ENCODE measurements around the gene KCNQ2. TPM values are rescaled to one million over a fixed set of nuclear protein-coding genes. Genes with fewer than 3 reads are reported as not detected.

The KCNQ2 gene
- total RNA-seq, 1 experiment from 2014 or later = not detected

DNA sequence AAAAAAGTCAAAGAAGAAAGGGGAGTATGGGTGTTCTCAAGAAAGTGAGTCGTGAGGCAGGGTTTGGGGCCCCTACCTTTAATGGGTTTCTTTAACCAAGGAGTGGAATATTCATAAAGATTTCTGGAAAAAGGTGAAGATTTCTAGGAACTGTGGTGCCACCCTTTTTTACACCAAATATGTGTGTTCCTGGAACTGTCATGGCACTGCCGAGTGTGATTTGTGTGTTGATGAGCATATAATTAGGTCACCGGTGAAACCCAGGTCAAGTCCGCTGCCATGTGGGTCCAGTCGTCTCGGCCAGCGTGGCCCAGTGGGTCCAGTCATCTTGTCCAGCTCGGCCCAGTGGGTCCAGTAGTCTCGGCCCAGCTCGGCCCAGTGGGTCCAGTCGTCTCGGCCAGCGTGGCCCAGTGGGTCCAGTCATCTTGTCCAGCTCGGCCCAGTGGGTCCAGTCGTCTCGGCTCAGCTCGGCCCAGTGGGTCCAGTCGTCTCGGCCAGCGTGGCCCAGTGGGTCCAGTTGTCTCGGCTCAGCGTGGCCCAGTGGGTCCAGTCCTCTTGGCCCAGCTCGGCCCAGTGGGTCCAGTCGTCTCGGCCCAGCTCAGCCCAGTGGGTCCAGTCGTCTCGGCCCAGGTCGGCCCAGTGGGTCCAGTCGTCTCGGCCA is 34.8 kb upstream of the KCNQ2 start:
- intact Hi-C loops (cut with micrococcal nuclease; ENCODE audit: unreplicated experiment) = no loop called here
- Histone ChIP-seq H3K27ac (no peak overlapping the region), H3K4me1 (replicated peaks; ENCODE audit: insufficient read depth) (no peaks in the 10 kb centered on the region), H3K27me3 (ENCODE audit: insufficient read depth, low read depth) (peaks cover 92% of the 10 kb centered on the region), H3F3A (ENCODE audit: insufficient read depth, low read depth) (peaks cover 8% of the 10 kb centered on the region; the same call in 1 of the 2 replicates), H3K79me2 (ENCODE audit: low read depth) (no peaks in the 10 kb centered on the region), H3K4me3 (no peak overlapping the region), H3K36me3 (ENCODE audit: low read depth) (no peaks in the 10 kb centered on the region), H3K9me2 (ENCODE audit: insufficient read depth) (no peaks in the 10 kb centered on the region), H3K4me2 (no peak overlapping the region), H4K20me1 (ENCODE audit: insufficient read depth) (no peaks in the 10 kb centered on the region), H3K9me3 (ENCODE audit: insufficient read depth, low read depth) (peaks cover 4% of the 10 kb centered on the region), H2AFZ (no peak overlapping the region)
- BruUV-seq (replicated peaks) = no TSS peak
- no peak for TF ChIP-seq EZH2 (IDR thresholded peaks at IDR 0.05; ENCODE audit: low read depth)
- DNase-seq = no peak
- CTCF ChIA-PET = no interaction called here
- POLR2A ChIA-PET (ENCODE audit: unreplicated experiment) = interaction anchor here (0.6 kb wide), 1 partner anchor 632 kb away, joined by 4 read pairs; no protein-coding TSS in a partner anchor

GRCh38 chr20:63505723-63506122 is 33.3 kb upstream of the KCNQ2 start:
- no peak overlapping the region for H3K4me2 ChIP-seq
- peaks cover 11% of the 10 kb centered on the region for H3F3A ChIP-seq (ENCODE audit: insufficient read depth, low read depth)
- TF ChIP-seq EZH2 (IDR thresholded peaks at IDR 0.05; ENCODE audit: low read depth) = no peak
- TF ChIP-seq CTCF (conservative IDR thresholded peaks at IDR 0.05) = no peak
- BruUV-seq (replicated peaks) = no TSS peak
- H2AFZ ChIP-seq = no peak overlapping the region
- no peaks in the 10 kb centered on the region for H3K36me3 ChIP-seq (ENCODE audit: low read depth)
- no peaks in the 10 kb centered on the region for H4K20me1 ChIP-seq (ENCODE audit: insufficient read depth)
- H3K27ac ChIP-seq = no peak overlapping the region
- ChIA-PET CTCF (no interaction called here), POLR2A (ENCODE audit: unreplicated experiment) (no interaction called here)
- no peaks in the 10 kb centered on the region for H3K9me2 ChIP-seq (ENCODE audit: insufficient read depth)
- H3K27me3 ChIP-seq (ENCODE audit: insufficient read depth, low read depth) = peaks cover 77% of the 10 kb centered on the region
- intact Hi-C loops (cut with micrococcal nuclease; ENCODE audit: unreplicated experiment) = no loop called here
- no peak for DNase-seq
- no peaks in the 10 kb centered on the region for H3K79me2 ChIP-seq (ENCODE audit: low read depth)
- H3K4me3 ChIP-seq = no peak overlapping the region
- no peaks in the 10 kb centered on the region for H3K4me1 ChIP-seq (replicated peaks; ENCODE audit: insufficient read depth)
- H3K9me3 ChIP-seq (ENCODE audit: insufficient read depth, low read depth) = peaks cover 4% of the 10 kb centered on the region

GRCh38 chr20:63505281-63505680 is 32.8 kb upstream of the KCNQ2 start:
- DNase-seq = no peak
- Histone ChIP-seq H2AFZ (no peak overlapping the region), H3K4me2 (no peak overlapping the region), H3K4me3 (no peak overlapping the region), H3K79me2 (ENCODE audit: low read depth) (no peaks in the 10 kb centered on the region), H3K9me2 (ENCODE audit: insufficient read depth) (no peaks in the 10 kb centered on the region), H3K36me3 (ENCODE audit: low read depth) (no peaks in the 10 kb centered on the region), H3K27ac (no peak overlapping the region), H3K9me3 (ENCODE audit: insufficient read depth, low read depth) (peaks cover 4% of the 10 kb centered on the region), H3K27me3 (ENCODE audit: insufficient read depth, low read depth) (peaks cover 75% of the 10 kb centered on the region), H3F3A (ENCODE audit: insufficient read depth, low read depth) (peaks cover 7% of the 10 kb centered on the region), H4K20me1 (ENCODE audit: insufficient read depth) (no peaks in the 10 kb centered on the region), H3K4me1 (replicated peaks; ENCODE audit: insufficient read depth) (no peaks in the 10 kb centered on the region)
- no peak for TF ChIP-seq CTCF (conservative IDR thresholded peaks at IDR 0.05)
- TF ChIP-seq EZH2 (IDR thresholded peaks at IDR 0.05; ENCODE audit: low read depth) = no peak
- ChIA-PET POLR2A (ENCODE audit: unreplicated experiment) (no interaction called here), CTCF (no interaction called here)
- BruUV-seq (replicated peaks) = no TSS peak
- intact Hi-C loops (cut with micrococcal nuclease; ENCODE audit: unreplicated experiment) = no loop called here

DNA sequence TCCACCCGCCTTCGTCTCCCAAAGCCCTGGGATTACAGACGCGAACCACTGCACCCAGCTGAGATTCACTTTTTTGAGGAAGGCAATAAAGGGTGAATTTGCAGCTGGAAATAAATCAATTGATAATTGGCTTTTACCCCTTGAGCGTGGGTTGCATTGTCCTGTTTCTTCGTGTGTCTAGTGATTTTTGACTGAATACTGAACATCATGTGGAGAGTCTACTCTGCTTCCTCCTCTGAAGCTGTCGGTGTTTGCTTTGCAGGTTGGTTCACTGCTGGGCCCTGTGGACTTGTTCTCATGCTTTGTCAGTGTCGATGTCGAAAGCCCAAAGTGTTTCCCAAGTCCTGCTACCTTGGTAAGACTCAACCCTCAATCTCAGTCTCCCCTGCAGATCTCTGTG is 32.2 kb upstream of the KCNQ2 start:
- no peaks in the 10 kb centered on the region for H3K9me2 ChIP-seq (ENCODE audit: insufficient read depth)

More for the DNA sequence above, 32.2 kb upstream of the KCNQ2 start:
- Histone ChIP-seq H3K27ac (no peak overlapping the region), H3K4me1 (replicated peaks; ENCODE audit: insufficient read depth) (no peaks in the 10 kb centered on the region), H3K4me2 (no peak overlapping the region), H3K79me2 (ENCODE audit: low read depth) (no peaks in the 10 kb centered on the region), H3F3A (ENCODE audit: insufficient read depth, low read depth) (peaks cover 5% of the 10 kb centered on the region), H2AFZ (no peak overlapping the region), H3K4me3 (no peak overlapping the region), H3K36me3 (ENCODE audit: low read depth) (no peaks in the 10 kb centered on the region), H4K20me1 (ENCODE audit: insufficient read depth) (no peaks in the 10 kb centered on the region), H3K9me3 (ENCODE audit: insufficient read depth, low read depth) (peaks cover 4% of the 10 kb centered on the region), H3K27me3 (ENCODE audit: insufficient read depth, low read depth) (peaks cover 75% of the 10 kb centered on the region)
- no peak for TF ChIP-seq EZH2 (IDR thresholded peaks at IDR 0.05; ENCODE audit: low read depth)
- intact Hi-C loops (cut with micrococcal nuclease; ENCODE audit: unreplicated experiment) = no loop called here
- CTCF ChIA-PET = no interaction called here
- POLR2A ChIA-PET (ENCODE audit: unreplicated experiment) = no interaction called here
- no TSS peak for BruUV-seq (replicated peaks)
- DNase-seq = no peak
